Adipocyte (in vitro differentiated cells): Measurements from ENCODE around the gene RBP4.
"Not testable (repeated sequence)": the region's sequence is repeated elsewhere in the genome, so short reads cannot be mapped to it uniquely, and the experiment has no call there.

Experiments used
- DNase-seq: peaks from one replicate; pipeline ENCODE4 v3.0.0-alpha.2; 2015; ENCODE audit warnings: low read depth
- H3K27me3 ChIP-seq: replicated peaks from 2 replicates; pipeline ENCODE4 v1.7.0; 2013; ENCODE audit warnings: mild to moderate bottlenecking, low read length, moderate library complexity; ENCODE audit not compliant: control insufficient read depth, insufficient read depth
- H3K36me3 ChIP-seq: 2 replicates; pipeline ENCODE4 v1.7.0; 2013; ENCODE audit warnings: low read length, mild to moderate bottlenecking, moderate library complexity; ENCODE audit not compliant: control insufficient read depth, insufficient read depth, severe bottlenecking
- H3K4me1 ChIP-seq: 2 replicates; pipeline ENCODE4 v1.7.0; 2013; ENCODE audit warnings: mild to moderate bottlenecking, low read length, moderate library complexity; ENCODE audit not compliant: control insufficient read depth, insufficient read depth
- H3K4me3 ChIP-seq: 2 replicates; pipeline ENCODE4 v1.7.0; 2013; ENCODE audit warnings: mild to moderate bottlenecking, low read length, moderate library complexity
- H3K9ac ChIP-seq: 2 replicates; pipeline ENCODE4 v1.7.0; 2013; ENCODE audit warnings: mild to moderate bottlenecking, low read length, moderate library complexity
- H3K9me3 ChIP-seq: 2 replicates; pipeline ENCODE4 v1.7.0; 2013; ENCODE audit warnings: mild to moderate bottlenecking, low read length, moderate library complexity; ENCODE audit not compliant: control insufficient read depth

RBP4 gene

GRCh38 chr10:93560541-93560940, 40.5 kb downstream of the RBP4 start:
- Histone ChIP-seq H3K4me1 (peaks cover 2% of the 10 kb centered on the region), H3K4me3 (no peak overlapping the region), H3K9ac (no peak overlapping the region), H3K9me3 (peaks cover 5% of the 10 kb centered on the region), H3K27me3 (peaks cover 30% of the 10 kb centered on the region), H3K36me3 (no peaks in the 10 kb centered on the region)
- DNase-seq: no peak

- Histone ChIP-seq H3K4me1 (peaks cover 10% of the 10 kb centered on the region), H3K4me3 (no peak overlapping the region), H3K9ac (no peak overlapping the region), H3K36me3 (no peaks in the 10 kb centered on the region), H3K9me3 (peaks cover 5% of the 10 kb centered on the region), H3K27me3 (peaks cover 20% of the 10 kb centered on the region)
- DNase-seq: no peak
Observed at GRCh38 chr10:93559490-93559889, 41.5 kb downstream of the RBP4 start.

GRCh38 chr10:93554760-93555432, 46.1 kb downstream of the RBP4 start:
- H3K4me1 ChIP-seq: peaks cover 23% of the 10 kb centered on the region
- H3K4me3 ChIP-seq: no peak overlapping the region
- H3K36me3 ChIP-seq: no peaks in the 10 kb centered on the region
- no peaks in the 10 kb centered on the region for H3K27me3 ChIP-seq
- DNase-seq: peak; percentile 86
- H3K9ac ChIP-seq: no peak overlapping the region
- peaks cover 1% of the 10 kb centered on the region for H3K9me3 ChIP-seq

- Histone ChIP-seq H3K9ac (peak overlapping the region; percentile 56), H3K4me3 (no peak overlapping the region), H3K27me3 (no peaks in the 10 kb centered on the region), H3K4me1 (peaks cover 23% of the 10 kb centered on the region), H3K36me3 (no peaks in the 10 kb centered on the region), H3K9me3 (no peaks in the 10 kb centered on the region)
- no peak for DNase-seq
Observed at GRCh38 chr10:93554316-93554663, 46.7 kb downstream of the RBP4 start.

- peaks cover 23% of the 10 kb centered on the region for H3K4me1 ChIP-seq
- H3K9ac ChIP-seq: peak overlapping the region; percentile 56
- H3K36me3 ChIP-seq: no peaks in the 10 kb centered on the region
- H3K27me3 ChIP-seq: no peaks in the 10 kb centered on the region
- no peaks in the 10 kb centered on the region for H3K9me3 ChIP-seq
- no peak overlapping the region for H3K4me3 ChIP-seq
- DNase-seq: no peak
Observed at GRCh38 chr10:93553482-93554315, 47.3 kb downstream of the RBP4 start.

GRCh38 chr10:93552780-93553179, 48.3 kb downstream of the RBP4 start:
- no peak for DNase-seq
- Histone ChIP-seq H3K4me3 (no peak overlapping the region), H3K9me3 (no peaks in the 10 kb centered on the region)

GRCh38 chr10:93550606-93551005, 50.4 kb downstream of the RBP4 start:
- Histone ChIP-seq H3K9me3 (no peaks in the 10 kb centered on the region), H3K4me1 (peaks cover 21% of the 10 kb centered on the region), H3K9ac (no peak overlapping the region), H3K27me3 (peaks cover 9% of the 10 kb centered on the region), H3K36me3 (no peaks in the 10 kb centered on the region), H3K4me3 (no peak overlapping the region)
- no peak for DNase-seq

More at GRCh38 chr10:93552780-93553179, 48.3 kb downstream of the RBP4 start:
- H3K4me1 ChIP-seq: peaks cover 21% of the 10 kb centered on the region
- H3K9ac ChIP-seq: no peak overlapping the region
- H3K36me3 ChIP-seq: no peaks in the 10 kb centered on the region
- H3K27me3 ChIP-seq: no peaks in the 10 kb centered on the region

- peaks cover 9% of the 10 kb centered on the region for H3K27me3 ChIP-seq
- no peaks in the 10 kb centered on the region for H3K36me3 ChIP-seq
- no peak overlapping the region for H3K9ac ChIP-seq
- H3K9me3 ChIP-seq: no peaks in the 10 kb centered on the region
- peak; percentile 40 for DNase-seq
- no peak overlapping the region for H3K4me3 ChIP-seq
- H3K4me1 ChIP-seq: peaks cover 3% of the 10 kb centered on the region
Observed at GRCh38 chr10:93548376-93549071, 52.5 kb downstream of the RBP4 start.

- Histone ChIP-seq H3K4me3 (no peak overlapping the region), H3K4me1 (peaks cover under 1% of the 10 kb centered on the region)
- no peak for DNase-seq
Observed at GRCh38 chr10:93547522-93547921, 53.5 kb downstream of the RBP4 start.

GRCh38 chr10:93546995-93547394, 54.0 kb downstream of the RBP4 start:
- H3K4me3 ChIP-seq, H3K9ac ChIP-seq, DNase-seq, H3K27me3 ChIP-seq, H3K4me1 ChIP-seq, H3K36me3 ChIP-seq, H3K9me3 ChIP-seq: not testable (repeated sequence)

More at GRCh38 chr10:93547522-93547921, 53.5 kb downstream of the RBP4 start:
- Histone ChIP-seq H3K36me3 (no peaks in the 10 kb centered on the region), H3K27me3 (peaks cover 9% of the 10 kb centered on the region), H3K9me3 (no peaks in the 10 kb centered on the region), H3K9ac (no peak overlapping the region)

- Histone ChIP-seq H3K36me3 (no peaks in the 10 kb centered on the region), H3K9ac (peak overlapping the region; percentile 68), H3K4me3 (peak overlapping the region; percentile 80), H3K4me1 (peaks cover 5% of the 10 kb centered on the region), H3K9me3 (no peaks in the 10 kb centered on the region), H3K27me3 (peaks cover 9% of the 10 kb centered on the region)
- DNase-seq: peak; percentile 52
Observed at GRCh38 chr10:93542358-93542791, 58.7 kb downstream of the RBP4 start.
